ES-I3 (cell line): ENCODE results near the gene IZUMO4.

ENCODE experiments used
- H3K36me3 ChIP-seq: 2 replicates; pipeline ENCODE4 v1.6.1; 2013; ENCODE audit warnings: mild to moderate bottlenecking, low read length, control low read depth, moderate library complexity; ENCODE audit not compliant: insufficient read depth
- H3K4me1 ChIP-seq: 2 replicates; pipeline ENCODE4 v1.6.1; 2013; ENCODE audit warnings: mild to moderate bottlenecking, control low read depth, low read length; ENCODE audit not compliant: insufficient read depth
- H3K9ac ChIP-seq: 2 replicates; pipeline ENCODE4 v1.6.1; 2013; ENCODE audit warnings: low read depth, mild to moderate bottlenecking, low read length, moderate library complexity
- H3K9me3 ChIP-seq: 2 replicates; pipeline ENCODE4 v1.6.1; 2013; ENCODE audit warnings: mild to moderate bottlenecking, low read length, moderate library complexity; ENCODE audit not compliant: control insufficient read depth, insufficient read depth

Gene IZUMO4

DNA sequence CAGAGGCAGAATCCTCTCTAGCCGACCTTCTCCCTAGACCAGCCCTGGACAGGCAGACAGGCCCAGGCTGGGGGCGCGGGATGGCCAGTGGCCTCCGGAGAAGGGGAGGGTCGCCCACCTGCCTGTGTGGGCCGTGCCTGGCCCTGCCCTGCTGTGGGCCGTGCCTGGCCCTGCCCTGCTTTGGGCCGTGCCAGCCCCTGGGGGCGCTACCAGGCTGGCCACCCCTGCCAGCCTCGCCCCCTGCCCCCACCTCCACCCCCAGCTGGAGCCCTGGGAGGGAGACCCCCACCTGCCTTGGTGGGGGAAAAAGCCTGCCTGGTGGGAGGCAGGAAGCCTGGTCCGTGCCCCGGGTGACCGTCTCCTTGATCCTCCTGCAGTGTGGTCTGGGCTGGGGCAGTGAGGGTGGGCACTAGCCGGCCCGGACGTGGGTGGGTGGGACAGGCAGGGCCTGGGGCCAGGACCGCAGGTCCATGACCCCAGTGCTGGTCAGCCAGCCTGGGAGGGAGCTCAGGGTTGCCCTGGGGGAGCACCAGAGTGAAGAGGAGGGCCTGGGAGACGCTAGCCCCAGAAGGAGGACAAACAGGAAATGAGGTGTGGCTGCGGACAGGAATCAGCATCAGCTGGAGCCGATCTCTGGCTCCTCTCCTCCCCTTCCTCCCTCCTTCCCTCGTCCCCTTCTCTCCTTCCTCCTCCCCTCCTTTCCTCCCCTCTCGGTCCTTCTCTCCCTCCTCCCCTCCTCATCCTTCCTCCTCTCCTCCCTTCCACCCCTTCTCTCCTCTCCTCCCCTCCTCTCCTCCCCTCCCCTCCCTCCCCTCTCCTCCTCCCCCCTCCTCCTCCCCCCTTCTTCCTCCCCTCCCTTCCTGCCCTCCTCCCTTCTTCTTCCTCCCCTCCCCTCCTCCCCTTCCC lies 40.5 kb upstream of the IZUMO4 start:
- H3K9me3 ChIP-seq: no peaks in the 10 kb centered on the region
- peaks cover 34% of the 10 kb centered on the region; the same call in 1 of the 2 replicates for H3K4me1 ChIP-seq
- peak overlapping the region; percentile 6; the same call in 1 of the 2 replicates for H3K9ac ChIP-seq
- H3K36me3 ChIP-seq: no peaks in the 10 kb centered on the region

DNA sequence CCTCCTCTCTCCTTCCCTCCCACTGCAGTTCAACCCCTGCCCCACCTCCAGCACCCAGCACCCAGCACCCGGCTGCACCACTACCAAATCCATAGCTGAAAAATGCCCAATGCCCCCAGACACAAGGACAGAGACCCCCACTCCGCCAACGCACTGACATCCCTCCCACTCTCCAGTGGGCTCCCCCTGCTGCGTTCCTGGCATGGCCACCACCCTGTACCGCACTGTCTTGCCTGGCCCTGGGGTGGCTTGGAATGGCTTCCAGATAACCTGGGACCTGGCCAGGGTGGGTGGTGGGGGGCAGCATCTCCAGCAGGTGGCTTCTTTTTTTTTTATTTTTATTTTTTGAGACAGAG lies 39.9 kb upstream of the IZUMO4 start:
- H3K9ac ChIP-seq: no peak overlapping the region
- H3K36me3 ChIP-seq: no peaks in the 10 kb centered on the region
- no peaks in the 10 kb centered on the region for H3K9me3 ChIP-seq
- H3K4me1 ChIP-seq: peaks cover 34% of the 10 kb centered on the region; the same call in 1 of the 2 replicates

DNA sequence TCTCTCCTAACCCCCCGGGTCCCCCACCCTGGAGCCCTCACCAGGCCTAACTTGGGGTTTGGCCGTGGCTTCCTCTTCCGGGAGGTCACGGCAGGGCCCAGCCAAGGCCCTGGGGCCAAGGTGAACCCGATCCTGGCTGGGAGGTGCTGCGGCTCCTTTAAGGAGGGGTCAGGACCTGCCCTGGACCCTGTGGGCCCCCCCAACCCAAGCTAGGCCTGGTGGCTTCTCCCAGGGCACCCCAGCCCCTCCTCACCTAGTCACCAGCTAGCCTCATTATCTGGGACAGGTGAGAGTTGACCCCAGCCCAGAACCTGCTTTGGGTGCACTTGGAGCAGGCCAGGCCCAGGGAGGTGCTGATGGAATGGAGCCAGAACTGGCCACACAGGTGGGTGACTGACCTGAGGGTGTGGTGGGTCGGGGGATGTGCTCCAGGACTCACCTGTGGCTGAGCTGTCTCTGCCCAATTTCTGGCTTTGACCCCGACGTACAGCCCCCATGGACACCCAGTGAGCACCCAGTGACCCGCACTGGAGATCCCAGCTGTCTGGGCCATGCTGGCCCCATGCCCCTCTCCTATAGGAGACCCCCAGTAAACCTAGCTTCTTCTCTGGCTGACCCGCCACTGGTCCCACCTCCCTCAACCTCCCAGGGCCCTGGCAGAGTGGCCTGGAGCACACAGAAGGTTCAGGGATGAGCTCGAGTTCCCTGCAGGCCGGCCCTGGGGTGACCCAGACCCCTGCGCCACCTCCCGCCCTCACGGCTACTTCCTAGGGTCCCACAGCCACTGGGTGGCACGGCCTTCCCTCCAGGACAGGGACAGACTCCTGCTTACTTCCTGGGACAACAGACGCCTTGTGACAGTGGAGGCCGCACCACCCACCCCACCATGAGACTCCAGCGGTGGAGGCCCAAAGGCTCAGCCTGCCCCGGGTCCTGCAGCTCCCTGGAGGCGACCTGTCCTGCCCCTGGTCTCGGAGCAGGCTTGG lies 38.9 kb upstream of the IZUMO4 start:
- Histone ChIP-seq H3K36me3 (no peaks in the 10 kb centered on the region), H3K9ac (no peak overlapping the region), H3K4me1 (peaks cover 32% of the 10 kb centered on the region; the same call in 1 of the 2 replicates), H3K9me3 (no peaks in the 10 kb centered on the region)

DNA sequence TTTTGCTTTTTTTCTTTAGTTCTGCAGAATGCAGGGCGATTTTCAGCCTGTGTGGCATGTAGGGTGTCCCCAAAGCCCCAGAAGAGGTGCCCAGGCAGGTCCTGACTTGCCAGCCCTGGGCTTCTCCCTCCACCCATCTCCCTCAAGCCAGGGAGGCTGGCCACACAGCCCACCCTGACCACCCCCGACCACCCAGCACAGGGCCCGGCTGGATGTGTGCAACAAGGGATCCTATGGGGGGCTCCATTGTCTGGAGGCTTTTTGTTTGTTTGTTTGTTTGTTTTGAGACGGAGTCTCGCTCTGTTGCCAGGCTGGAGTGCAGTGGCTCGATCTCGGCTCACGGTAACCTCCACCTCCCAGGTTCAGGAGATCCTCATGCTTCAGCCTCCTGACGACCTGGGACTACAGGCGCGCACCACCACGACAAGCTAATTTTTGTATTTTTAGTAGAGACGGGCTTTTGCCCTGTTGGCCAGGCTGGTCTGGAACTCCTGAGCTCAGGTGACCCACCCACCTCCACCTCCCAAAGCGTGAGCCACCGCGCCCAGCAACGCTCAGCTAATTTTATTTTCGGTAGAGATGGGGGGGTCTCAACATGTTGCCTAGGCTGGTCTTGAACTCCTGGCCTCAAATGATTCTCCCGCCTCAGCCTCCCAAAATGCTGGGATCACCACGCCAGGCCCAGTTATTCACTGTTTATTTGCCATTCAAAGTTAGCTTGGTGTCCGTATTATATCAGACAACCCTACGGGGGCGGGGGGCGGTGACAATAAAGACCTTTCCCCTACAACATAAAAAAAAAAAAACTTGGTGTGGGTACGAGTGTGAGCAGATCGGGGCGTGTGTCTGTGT lies 37.9 kb upstream of the IZUMO4 start:
- peaks cover 32% of the 10 kb centered on the region; the same call in 1 of the 2 replicates for H3K4me1 ChIP-seq
- H3K36me3 ChIP-seq: no peaks in the 10 kb centered on the region
- 0 out of 2 replicates have a peak overlapping the region, but pooled peaks have one; percentile 65 for H3K9ac ChIP-seq
- H3K9me3 ChIP-seq: no peaks in the 10 kb centered on the region

DNA sequence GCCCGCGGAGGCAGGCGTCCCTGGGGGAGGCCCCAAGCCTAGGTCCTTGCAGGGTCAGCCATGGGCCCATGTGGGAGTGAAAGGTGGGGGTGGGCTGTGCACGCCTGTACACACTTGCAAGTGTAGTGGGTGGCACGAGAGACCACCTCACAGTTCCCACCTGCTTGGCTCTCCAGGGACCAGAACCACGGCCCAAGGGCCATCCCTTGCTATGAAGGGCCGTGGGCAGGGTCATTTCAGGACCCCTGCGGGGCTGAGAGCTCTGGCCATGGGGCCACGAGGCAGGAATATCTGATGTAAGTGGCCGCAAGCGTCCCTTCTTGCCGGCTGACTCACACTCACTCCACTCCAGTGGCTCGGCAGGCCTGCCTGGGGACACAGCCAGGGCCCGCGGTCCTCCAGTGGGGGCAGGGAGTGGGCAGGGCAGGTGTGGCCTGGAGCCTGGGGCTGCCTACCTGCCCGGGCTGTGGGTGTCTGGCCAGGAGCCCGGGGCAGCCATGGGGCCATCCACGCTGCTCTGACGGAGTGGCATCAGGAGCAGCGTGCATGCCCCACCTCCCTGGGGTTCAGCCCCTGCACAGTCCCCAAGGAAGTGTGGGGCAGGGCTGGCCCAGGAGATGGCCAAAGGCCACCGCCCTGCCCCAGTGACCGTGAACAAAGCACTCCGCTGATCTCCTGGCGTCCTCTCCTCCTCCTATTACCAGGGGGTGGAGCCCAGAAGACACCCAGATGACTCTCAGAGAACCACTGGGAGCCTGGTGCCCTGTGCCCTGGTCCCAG lies 37.1 kb upstream of the IZUMO4 start:
- H3K36me3 ChIP-seq: no peaks in the 10 kb centered on the region
- peak overlapping the region; percentile 65; the same call in 1 of the 2 replicates for H3K9ac ChIP-seq
- H3K4me1 ChIP-seq: peaks cover 32% of the 10 kb centered on the region; the same call in 1 of the 2 replicates
- no peaks in the 10 kb centered on the region for H3K9me3 ChIP-seq

DNA sequence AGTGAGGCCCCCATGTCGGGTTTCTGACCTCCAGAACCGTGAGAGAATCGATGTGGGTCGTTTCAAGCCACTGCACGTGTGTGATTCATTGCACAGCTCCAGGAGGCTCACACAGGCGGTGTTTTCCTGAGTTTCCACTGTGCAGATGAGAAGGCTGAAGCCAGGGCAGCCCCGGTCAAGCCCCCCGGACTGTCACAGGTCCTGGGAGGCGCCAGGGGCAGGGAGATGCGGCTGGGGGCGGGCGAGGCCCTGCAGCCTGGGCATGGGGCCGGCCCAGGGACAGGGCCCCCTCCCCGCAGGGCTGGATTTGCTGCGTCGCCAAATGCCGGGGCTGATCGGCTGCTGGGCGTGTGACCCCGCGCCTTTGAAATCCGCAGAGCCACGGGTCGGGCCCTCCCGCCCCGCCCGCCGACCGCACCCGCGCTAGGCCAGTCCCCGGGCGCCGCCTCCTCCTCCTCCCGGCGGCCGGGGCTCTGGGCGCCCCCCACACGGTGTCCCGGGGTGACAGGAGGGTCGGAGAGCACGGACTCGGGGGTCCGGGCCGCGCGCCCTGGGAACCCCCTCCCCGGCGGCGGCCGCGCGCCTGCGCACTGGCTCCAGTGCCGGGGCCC lies 35.7 kb upstream of the IZUMO4 start:
- Histone ChIP-seq H3K36me3 (no peaks in the 10 kb centered on the region), H3K9me3 (no peaks in the 10 kb centered on the region), H3K4me1 (peaks cover 32% of the 10 kb centered on the region; the same call in 1 of the 2 replicates), H3K9ac (peak overlapping the region; percentile 65)

DNA sequence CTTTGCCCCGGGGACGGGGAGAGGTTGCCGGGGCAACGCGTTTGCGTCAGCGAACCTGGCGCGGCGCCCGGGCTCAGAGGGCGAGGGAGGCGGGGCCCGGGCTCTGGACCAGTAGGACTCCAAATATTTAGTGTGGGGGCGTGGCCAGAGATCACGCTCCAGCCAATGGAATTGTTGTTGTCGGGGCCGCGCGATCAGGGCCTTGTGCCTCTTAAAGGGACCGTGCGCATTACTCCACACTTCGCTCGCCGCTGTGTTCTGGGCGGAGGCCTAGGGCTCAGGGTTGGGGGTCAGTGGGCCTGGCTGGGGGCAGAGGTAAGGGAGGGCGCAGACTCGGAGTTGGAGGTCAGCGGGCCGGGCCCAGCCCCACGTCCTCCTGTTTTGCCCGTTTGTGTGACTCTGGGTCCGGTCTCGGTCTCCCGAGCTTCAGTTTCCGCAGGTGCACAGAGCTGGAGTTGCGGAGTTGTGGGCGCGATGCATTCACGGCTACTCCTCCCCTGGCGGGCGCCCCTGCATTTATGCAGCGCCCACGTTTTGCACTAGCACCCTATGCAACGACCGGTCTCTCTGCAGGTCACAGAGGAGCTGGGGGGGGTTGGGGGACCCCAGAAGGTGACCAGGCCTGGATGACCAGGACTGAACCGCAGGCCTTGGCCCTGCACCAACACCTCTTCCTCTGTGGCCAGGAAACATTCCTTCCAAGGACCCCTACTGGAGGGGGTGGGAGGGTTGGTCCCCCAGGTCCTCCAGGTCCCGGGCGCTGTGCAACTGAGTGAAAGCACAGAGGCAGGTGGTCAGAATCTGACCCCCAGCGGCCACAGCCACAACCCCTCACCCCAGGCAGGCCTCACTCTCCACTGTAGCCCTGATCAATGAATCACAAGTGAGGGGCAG lies 35.0 kb upstream of the IZUMO4 start:
- Histone ChIP-seq H3K36me3 (no peaks in the 10 kb centered on the region), H3K4me1 (peaks cover 28% of the 10 kb centered on the region; the same call in 1 of the 2 replicates), H3K9ac (peak overlapping the region; percentile 76), H3K9me3 (no peaks in the 10 kb centered on the region)

DNA sequence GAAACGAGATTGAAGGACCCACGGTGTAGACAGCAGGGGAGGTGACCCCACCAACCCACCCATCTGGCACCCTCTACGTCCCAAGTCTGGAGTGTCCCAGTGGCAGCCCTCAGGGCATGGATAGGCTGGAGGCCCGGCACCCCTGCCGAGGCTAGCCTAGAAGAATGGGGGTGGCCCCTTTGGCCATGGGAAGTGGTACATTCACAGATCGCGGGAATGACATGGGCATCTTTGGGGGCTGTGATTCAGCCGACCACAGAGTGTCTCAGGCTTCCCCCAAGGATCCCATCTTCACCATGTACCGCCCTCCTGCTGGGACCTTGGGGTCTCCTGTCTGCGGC lies 34.4 kb upstream of the IZUMO4 start:
- H3K9ac ChIP-seq: peak overlapping the region; percentile 76
- H3K36me3 ChIP-seq: no peaks in the 10 kb centered on the region
- H3K4me1 ChIP-seq: peaks cover 26% of the 10 kb centered on the region; the same call in 1 of the 2 replicates
- no peaks in the 10 kb centered on the region for H3K9me3 ChIP-seq

DNA sequence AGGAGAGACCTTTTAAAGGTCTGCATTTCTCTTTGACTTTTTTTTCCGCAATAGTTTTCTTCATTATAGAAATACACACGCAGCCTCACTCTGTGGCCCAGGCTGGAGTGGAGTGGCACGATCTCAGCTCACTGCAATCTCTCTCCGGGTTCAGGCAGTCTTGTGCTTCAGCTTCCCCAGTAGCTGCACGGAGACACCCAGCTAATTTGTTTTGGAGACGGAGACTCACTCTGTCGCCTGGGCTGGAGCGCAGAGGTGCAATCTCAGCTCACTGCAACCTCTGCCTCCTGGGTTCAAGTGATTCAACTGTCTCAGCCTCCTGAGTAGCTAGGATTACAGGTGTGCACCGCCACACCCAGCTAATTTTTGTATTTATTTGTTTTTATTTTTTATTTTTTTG lies 33.9 kb upstream of the IZUMO4 start:
- H3K9me3 ChIP-seq: no peaks in the 10 kb centered on the region
- peaks cover 26% of the 10 kb centered on the region; the same call in 1 of the 2 replicates for H3K4me1 ChIP-seq
- H3K9ac ChIP-seq: no peak overlapping the region
- H3K36me3 ChIP-seq: no peaks in the 10 kb centered on the region

DNA sequence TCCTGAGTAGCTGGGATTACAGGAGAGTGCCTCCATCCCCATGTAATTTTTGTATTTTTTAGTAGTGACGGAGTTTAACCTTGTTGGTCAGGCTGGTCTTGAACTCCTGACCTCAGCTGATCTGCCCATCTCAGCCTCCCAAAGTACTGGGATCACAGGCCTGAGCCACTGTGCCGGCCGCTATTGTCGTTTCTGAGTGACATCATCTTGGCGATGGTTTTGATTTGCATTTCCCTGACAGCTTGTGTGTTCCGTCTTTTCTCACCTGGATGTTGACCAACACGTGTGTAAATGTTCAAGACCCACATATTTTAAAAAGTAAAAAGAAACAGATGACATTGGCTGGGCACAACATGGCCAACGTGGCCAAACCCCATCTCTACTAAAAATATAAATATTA lies 32.9 kb upstream of the IZUMO4 start:
- no peaks in the 10 kb centered on the region for H3K36me3 ChIP-seq
- H3K9ac ChIP-seq: no peak overlapping the region
- peaks cover 17% of the 10 kb centered on the region; the same call in 1 of the 2 replicates for H3K4me1 ChIP-seq
- no peaks in the 10 kb centered on the region for H3K9me3 ChIP-seq

DNA sequence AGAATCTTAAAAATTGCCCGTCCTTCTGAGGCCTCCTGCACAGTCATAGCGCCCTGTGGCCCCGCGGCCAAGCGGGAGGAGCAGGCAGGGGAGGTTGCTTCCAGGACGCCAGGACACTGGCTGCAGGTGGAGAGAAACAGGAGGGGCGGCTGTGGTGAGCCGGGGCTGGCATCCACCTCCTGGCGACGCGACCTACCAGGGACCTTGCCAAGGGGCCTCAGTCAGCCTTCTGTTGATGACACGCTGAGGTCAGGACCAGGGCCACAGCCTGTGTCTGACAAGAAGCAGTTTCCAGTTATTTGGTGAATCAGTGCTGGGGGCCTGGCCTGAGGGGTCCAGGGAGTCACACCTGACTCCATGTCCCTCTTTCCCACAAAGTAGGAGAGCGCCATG lies 32.3 kb upstream of the IZUMO4 start:
- peaks cover 11% of the 10 kb centered on the region; the same call in 1 of the 2 replicates for H3K4me1 ChIP-seq
- H3K9ac ChIP-seq: no peak overlapping the region
- H3K9me3 ChIP-seq: no peaks in the 10 kb centered on the region
- H3K36me3 ChIP-seq: no peaks in the 10 kb centered on the region
